Measurements from ENCODE around the gene UBAP2.
A peak's percentile ranks its signal among the peaks of the same experiment; 100 is the strongest.
"Not testable (repeated sequence)": the region's sequence is repeated elsewhere in the genome, so short reads cannot be mapped to it uniquely, and the experiment has no call there.

UBAP2 gene

DNA sequence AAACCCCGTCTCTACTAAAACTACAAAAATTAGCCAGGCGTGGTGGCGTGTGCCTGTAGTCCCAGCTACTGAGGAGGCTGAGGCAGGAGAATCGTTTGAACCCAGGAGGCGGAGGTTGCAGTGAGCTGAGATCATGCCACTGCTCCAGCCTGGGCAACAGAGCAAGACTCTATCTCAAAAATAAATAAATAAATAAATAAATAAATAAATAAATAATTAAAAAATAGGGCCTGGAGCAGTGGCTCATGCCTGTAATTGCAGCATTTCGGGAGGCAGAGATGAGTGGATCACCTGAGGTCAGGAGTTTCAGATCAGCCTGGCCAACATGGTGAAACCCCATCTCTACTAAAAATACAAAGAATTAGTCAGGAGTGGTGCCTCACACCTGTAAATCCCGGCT, 86.2 kb downstream of the UBAP2 start:
- H3K36me3 ChIP-seq (ENCODE audit: insufficient read depth, low read length): peaks cover 80% of the 10 kb centered on the region
- H3K9ac ChIP-seq (ENCODE audit: low read depth, low read length); H3K4me1 ChIP-seq (ENCODE audit: insufficient read depth, low read length); H3K27me3 ChIP-seq (ENCODE audit: insufficient read depth, low read length); H3K4me3 ChIP-seq (ENCODE audit: low read length); H3K9me3 ChIP-seq (ENCODE audit: insufficient read depth, low read depth, low read length); H3K27ac ChIP-seq (ENCODE audit: low read depth, low read length): not testable (repeated sequence)
- WGBS: 97% methylated on average over 7 of the region's 7 CpGs

DNA sequence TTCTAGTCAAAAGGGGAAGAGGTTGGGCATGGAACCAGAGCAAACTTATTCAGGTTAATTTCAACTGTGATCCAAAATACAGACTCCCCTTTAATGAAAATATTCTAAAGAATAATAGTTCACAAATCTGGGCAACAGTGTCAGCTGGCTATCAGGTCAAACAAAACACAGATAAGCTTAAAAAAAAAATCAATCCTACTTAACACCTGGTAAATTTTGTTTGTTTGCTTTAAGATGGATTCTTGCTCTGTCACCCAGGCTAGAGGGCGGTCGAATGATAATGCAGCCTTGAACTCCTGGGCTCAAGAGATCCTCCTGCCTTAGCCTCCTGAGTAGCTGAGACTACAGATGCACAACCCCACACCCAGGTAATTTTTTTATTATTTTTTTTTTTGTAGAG, 89.0 kb downstream of the UBAP2 start:
- WGBS: 95% methylated on average over 2 of the region's 2 CpGs
- Histone ChIP-seq H3K36me3 (ENCODE audit: insufficient read depth, low read length) (peaks cover 81% of the 10 kb centered on the region), H3K4me3 (ENCODE audit: low read length) (no peak overlapping the region)

DNA sequence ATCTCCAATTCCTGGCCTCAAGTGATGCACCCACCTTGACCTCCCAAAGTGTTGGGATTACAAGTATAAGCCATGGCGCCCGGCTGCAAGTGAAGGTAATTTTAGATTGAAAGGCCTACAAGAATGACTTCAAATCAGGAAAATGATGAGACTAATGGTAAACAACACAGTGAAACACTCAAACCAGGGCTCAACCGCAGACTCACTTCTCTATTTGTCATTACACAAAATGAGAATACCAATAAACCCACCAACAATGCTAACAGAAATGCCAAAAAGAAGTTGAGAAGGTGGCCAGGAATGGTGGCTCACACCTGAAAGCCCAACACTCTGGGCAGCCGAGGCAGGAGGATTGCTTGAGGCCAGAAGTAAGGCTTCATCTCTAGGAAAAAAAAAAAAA, 92.1 kb downstream of the UBAP2 start:
- Histone ChIP-seq H3K4me1 (ENCODE audit: insufficient read depth, low read length) (no peaks in the 10 kb centered on the region), H3K4me3 (ENCODE audit: low read length) (no peak overlapping the region), H3K9me3 (ENCODE audit: insufficient read depth, low read depth, low read length) (no peaks in the 10 kb centered on the region), H3K27me3 (ENCODE audit: insufficient read depth, low read length) (no peaks in the 10 kb centered on the region), H3K9ac (ENCODE audit: low read depth, low read length) (no peak overlapping the region), H3K27ac (ENCODE audit: low read depth, low read length) (no peak overlapping the region), H3K36me3 (ENCODE audit: insufficient read depth, low read length) (peaks cover 91% of the 10 kb centered on the region)
- WGBS: 93% methylated on average over 4 of the region's 4 CpGs

More for the DNA sequence above, 89.0 kb downstream of the UBAP2 start:
- Histone ChIP-seq H3K9me3 (ENCODE audit: insufficient read depth, low read depth, low read length) (no peaks in the 10 kb centered on the region), H3K27me3 (ENCODE audit: insufficient read depth, low read length) (no peaks in the 10 kb centered on the region), H3K27ac (ENCODE audit: low read depth, low read length) (no peak overlapping the region), H3K4me1 (ENCODE audit: insufficient read depth, low read length) (no peaks in the 10 kb centered on the region), H3K9ac (ENCODE audit: low read depth, low read length) (no peak overlapping the region)

DNA sequence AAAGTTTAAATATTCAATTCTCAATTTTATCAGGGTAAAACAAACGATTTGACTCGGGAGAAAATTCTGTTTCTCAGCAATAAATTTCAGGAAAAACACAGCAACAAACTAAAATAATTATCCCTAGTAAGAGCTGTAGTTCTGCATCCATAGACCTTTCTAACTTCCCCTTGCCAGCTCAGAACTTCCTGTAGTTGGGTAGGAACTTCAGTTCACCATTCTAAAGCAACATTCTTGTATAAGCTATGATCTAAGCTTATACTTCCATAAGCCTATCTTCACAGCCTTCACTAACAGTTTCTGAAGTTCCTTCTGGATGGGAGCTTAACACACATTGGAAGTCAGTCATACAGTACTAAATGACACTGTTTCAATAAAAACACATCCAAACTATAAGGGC, 96.6 kb downstream of the UBAP2 start:
- no peak overlapping the region for H3K4me3 ChIP-seq (ENCODE audit: low read length)
- H3K4me1 ChIP-seq (ENCODE audit: insufficient read depth, low read length): no peaks in the 10 kb centered on the region
- H3K27ac ChIP-seq (ENCODE audit: low read depth, low read length): no peak overlapping the region
- 91% methylated on average over 2 of the region's 2 CpGs for WGBS
- no peak overlapping the region for H3K9ac ChIP-seq (ENCODE audit: low read depth, low read length)
- H3K36me3 ChIP-seq (ENCODE audit: insufficient read depth, low read length): peaks cover 83% of the 10 kb centered on the region
- H3K27me3 ChIP-seq (ENCODE audit: insufficient read depth, low read length): no peaks in the 10 kb centered on the region
- no peaks in the 10 kb centered on the region for H3K9me3 ChIP-seq (ENCODE audit: insufficient read depth, low read depth, low read length)

DNA sequence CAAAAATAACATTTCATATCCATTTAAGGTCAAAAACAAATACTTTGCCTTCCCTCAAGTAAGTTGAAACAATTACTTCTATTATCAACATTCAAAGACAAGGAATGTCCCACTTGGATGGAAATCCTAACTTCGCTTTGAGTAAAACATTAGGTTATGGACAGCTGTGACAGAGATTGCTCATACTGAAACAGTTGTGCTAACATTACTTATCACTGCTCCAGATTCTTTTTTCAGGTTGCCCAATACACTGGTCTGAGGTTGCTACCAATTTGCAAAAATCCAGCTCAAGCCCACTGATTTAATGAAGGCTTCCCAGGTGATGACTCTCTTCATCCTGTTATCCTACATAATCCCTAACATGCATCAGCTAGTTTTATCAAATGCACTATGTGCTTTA, 98.3 kb downstream of the UBAP2 start:
- H3K9ac ChIP-seq (ENCODE audit: low read depth, low read length): no peak overlapping the region
- WGBS: 100% methylated on average over 1 of the region's 1 CpG
- H3K27ac ChIP-seq (ENCODE audit: low read depth, low read length): no peak overlapping the region
- no peaks in the 10 kb centered on the region for H3K9me3 ChIP-seq (ENCODE audit: insufficient read depth, low read depth, low read length)
- H3K36me3 ChIP-seq (ENCODE audit: insufficient read depth, low read length): peaks cover 85% of the 10 kb centered on the region
- H3K4me1 ChIP-seq (ENCODE audit: insufficient read depth, low read length): no peaks in the 10 kb centered on the region
- H3K4me3 ChIP-seq (ENCODE audit: low read length): no peak overlapping the region
- no peaks in the 10 kb centered on the region for H3K27me3 ChIP-seq (ENCODE audit: insufficient read depth, low read length)

DNA sequence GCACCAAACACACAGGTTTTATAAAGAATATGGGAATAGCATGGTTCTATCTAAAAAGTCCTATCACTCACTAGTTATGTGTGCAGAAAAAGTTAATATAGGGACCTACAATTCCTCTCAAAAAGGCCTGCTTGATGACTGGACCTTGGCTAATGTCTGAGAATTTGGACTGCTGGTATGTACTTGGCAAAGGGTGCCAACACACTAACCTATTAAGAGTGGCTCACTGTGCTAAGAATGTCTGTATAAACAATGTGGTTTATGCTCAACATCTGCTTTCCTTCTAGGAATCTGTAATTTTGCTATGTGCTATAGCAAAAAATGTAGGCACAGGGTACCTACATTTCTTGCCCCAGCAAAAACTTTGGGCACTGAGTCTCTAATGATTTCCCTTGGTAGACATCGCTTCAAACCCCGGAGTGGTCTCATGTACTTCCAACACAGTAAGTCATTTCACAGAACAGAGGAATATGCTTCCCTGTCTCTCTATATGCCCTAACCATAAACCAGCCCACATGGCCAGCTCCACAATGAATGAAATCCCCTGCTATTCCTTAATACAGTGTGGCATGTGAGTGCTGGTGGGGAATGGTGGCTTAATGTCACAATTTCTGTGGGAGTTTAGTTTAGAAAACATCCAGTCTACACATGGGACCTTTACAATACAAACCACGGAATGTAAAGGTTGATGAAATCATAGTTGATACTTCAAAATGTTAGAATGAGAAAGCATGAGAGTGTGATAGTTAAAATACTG, 101.7 kb downstream of the UBAP2 start:
- 97% methylated on average over 3 of the region's 3 CpGs for WGBS
- Histone ChIP-seq H3K9ac (ENCODE audit: low read depth, low read length) (no peak overlapping the region), H3K4me1 (ENCODE audit: insufficient read depth, low read length) (no peaks in the 10 kb centered on the region), H3K9me3 (ENCODE audit: insufficient read depth, low read depth, low read length) (no peaks in the 10 kb centered on the region), H3K4me3 (ENCODE audit: low read length) (no peak overlapping the region), H3K36me3 (ENCODE audit: insufficient read depth, low read length) (peaks cover 84% of the 10 kb centered on the region), H3K27ac (ENCODE audit: low read depth, low read length) (no peak overlapping the region), H3K27me3 (ENCODE audit: insufficient read depth, low read length) (no peaks in the 10 kb centered on the region)

DNA sequence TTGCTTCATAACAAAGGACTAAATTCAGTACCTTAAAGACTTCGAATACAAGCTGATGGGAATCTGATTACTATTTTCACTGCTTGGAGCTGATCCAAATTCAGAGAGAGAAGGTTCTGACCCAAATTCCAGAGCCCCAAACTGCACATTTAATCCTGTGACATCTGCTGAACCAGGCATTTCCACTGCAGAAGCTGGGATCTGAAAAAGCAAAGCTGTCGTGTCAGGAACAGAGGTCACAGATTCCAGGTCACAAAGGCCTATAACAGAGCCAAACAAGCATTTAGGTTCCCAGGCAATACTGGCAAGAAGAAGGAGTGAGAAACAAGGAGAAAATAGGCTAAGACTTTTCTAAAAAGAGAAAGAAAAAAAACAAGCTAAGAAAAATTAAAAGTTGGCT, 105.3 kb downstream of the UBAP2 start:
- H3K27ac ChIP-seq (ENCODE audit: low read depth, low read length): peak overlapping the region; percentile 28; the same call in 1 of the 2 replicates
- H3K4me3 ChIP-seq (ENCODE audit: low read length): no peak overlapping the region
- 98% methylated on average over 2 of the region's 2 CpGs for WGBS
- no peaks in the 10 kb centered on the region for H3K9me3 ChIP-seq (ENCODE audit: insufficient read depth, low read depth, low read length)
- H3K36me3 ChIP-seq (ENCODE audit: insufficient read depth, low read length): peaks cover 89% of the 10 kb centered on the region
- no peaks in the 10 kb centered on the region for H3K27me3 ChIP-seq (ENCODE audit: insufficient read depth, low read length)
- no peak overlapping the region for H3K9ac ChIP-seq (ENCODE audit: low read depth, low read length)
- H3K4me1 ChIP-seq (ENCODE audit: insufficient read depth, low read length): no peaks in the 10 kb centered on the region

DNA sequence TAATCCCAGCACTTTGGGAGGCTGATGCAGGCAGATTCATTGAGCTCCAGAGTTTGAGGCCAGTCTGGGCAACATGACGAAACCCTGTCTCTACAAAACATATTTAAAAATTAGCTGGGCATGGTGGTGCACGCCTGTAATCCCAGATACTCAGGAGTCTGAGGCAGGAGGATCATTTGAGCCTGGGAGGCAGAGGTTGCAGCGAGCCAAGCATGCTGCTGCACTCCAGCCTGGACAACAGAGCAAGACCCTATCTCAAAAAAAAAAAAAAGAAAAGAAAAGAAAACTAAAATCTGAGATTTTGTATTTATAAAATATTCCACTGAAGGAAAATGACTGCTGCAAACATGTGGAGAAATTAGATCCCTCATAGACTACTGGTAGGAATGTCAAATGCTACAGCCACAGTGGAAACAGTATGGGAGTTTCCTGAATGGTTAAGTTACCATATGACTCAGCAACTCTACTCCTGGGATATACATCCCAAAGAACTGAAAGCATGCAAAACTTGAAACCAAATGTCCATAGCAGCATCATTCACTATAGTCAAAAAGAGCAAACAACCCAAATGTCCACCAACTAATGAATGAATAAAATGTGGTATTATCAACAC, 106.1 kb downstream of the UBAP2 start:
- peak overlapping the region; percentile 28; the same call in 1 of the 2 replicates for H3K27ac ChIP-seq (ENCODE audit: low read depth, low read length)
- no peak overlapping the region for H3K4me3 ChIP-seq (ENCODE audit: low read length)
- H3K36me3 ChIP-seq (ENCODE audit: insufficient read depth, low read length): peaks cover 89% of the 10 kb centered on the region
- H3K9ac ChIP-seq (ENCODE audit: low read depth, low read length): no peak overlapping the region
- H3K4me1 ChIP-seq (ENCODE audit: insufficient read depth, low read length): no peaks in the 10 kb centered on the region
- 100% methylated on average over 3 of the region's 3 CpGs for WGBS
- H3K9me3 ChIP-seq (ENCODE audit: insufficient read depth, low read depth, low read length): no peaks in the 10 kb centered on the region
- H3K27me3 ChIP-seq (ENCODE audit: insufficient read depth, low read length): no peaks in the 10 kb centered on the region

DNA sequence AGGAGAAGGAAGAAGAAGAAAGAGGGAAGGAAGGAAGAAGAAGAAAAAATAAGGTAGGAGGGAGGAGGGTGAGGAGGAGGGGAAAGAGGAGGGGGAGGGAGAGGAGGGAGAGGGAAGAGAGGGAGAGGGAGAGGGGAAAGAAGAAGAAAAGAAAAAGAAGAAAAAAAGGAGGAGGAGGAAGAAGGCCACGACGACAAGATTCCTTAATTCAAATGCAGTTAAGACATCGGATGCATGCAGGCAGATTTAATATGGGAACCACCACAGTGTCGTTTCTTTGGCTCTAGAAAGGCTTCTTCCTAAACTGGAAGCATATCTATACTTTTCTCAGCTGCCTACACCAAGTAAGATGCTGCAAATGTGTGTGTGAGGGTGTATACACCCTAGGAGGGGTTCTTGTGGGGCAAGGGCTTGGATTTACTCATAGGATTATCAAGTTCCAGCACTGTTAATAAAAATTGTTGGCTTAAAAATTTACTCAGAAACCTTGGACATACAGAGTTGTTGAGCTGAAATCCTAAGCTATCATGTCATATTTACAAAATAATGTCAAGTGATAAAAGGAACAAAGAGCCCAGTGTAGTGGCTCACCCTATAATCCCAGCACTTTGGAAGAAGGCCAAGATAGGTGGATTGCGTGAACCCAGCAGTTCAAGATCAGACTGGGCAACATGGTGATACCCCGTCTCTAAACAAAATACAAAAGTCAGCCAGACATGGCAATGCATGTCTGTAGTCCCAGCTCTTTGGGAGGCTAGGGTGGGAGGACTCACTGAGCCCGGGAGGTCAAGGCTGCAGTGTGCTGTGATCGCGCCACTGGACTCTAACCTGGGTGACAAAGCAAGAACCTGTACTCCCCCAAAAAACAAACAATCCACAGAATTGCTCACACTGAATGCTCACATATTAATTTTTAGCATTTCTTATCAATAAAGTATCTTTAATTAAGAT, 108.5 kb downstream of the UBAP2 start:
- WGBS: 84% methylated on average over 9 of the region's 9 CpGs
- H3K27me3 ChIP-seq (ENCODE audit: insufficient read depth, low read length): no peaks in the 10 kb centered on the region
- no peak overlapping the region for H3K4me3 ChIP-seq (ENCODE audit: low read length)
- H3K36me3 ChIP-seq (ENCODE audit: insufficient read depth, low read length): peaks cover 89% of the 10 kb centered on the region
- no peak overlapping the region for H3K9ac ChIP-seq (ENCODE audit: low read depth, low read length)
- no peak overlapping the region for H3K27ac ChIP-seq (ENCODE audit: low read depth, low read length)
- no peaks in the 10 kb centered on the region for H3K9me3 ChIP-seq (ENCODE audit: insufficient read depth, low read depth, low read length)
- 0 out of 2 replicates have a peak, but pooled peaks cover 5% of the 10 kb centered on the region for H3K4me1 ChIP-seq (ENCODE audit: insufficient read depth, low read length)

DNA sequence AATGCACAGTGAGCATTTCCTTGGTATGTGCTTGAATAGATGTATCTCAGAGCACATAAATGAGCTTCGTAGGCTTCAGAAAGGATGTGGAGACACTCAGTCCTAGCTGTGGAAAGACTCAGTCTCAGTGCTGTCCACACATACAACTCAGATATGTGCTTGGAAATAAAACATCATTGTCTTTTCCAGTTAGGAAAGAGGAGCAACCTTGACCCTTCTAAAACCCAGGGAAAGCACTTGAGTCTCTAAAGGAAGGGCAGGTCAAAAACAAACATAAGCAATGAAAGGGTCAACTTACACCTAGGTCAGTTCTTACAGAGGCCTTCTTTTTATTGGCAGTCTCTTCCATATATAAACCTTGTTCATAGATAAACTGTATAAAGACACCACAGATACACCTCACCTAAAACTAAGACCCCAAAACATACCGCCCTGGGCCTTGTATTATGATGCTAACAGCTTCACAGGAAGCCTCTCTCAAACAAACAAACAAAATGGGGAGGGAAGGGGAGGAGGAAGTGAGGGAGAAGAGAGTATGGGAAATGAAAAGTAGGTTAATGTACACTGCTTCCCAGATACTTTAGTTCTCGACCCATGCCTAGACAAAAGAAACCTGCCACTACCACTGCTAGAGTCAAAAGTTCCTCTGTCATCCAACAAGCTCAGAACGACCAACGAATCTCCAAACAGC, 114.4 kb downstream of the UBAP2 start:
- Histone ChIP-seq H3K9ac (ENCODE audit: low read depth, low read length) (no peak overlapping the region), H3K36me3 (ENCODE audit: insufficient read depth, low read length) (peaks cover 88% of the 10 kb centered on the region), H3K4me1 (ENCODE audit: insufficient read depth, low read length) (peaks cover 16% of the 10 kb centered on the region; the same call in 1 of the 2 replicates), H3K9me3 (ENCODE audit: insufficient read depth, low read depth, low read length) (no peaks in the 10 kb centered on the region), H3K27ac (ENCODE audit: low read depth, low read length) (no peak overlapping the region), H3K27me3 (ENCODE audit: insufficient read depth, low read length) (no peaks in the 10 kb centered on the region), H3K4me3 (ENCODE audit: low read length) (no peak overlapping the region)
- 79% methylated on average over 4 of the region's 5 CpGs for WGBS

Measured in HUES64 (cell line).